Endodermal cell (in vitro differentiated cells): ENCODE measurements around the gene TAGLN3. TPM values are rescaled to one million over a fixed set of nuclear protein-coding genes. Genes with fewer than 3 reads are reported as not detected.

Experiments
- DNase-seq: peaks from one replicate; pipeline ENCODE4 v3.0.0-alpha.2; 2017
- H3K27ac ChIP-seq: 2 replicates; pipeline ENCODE4 v1.5.1; 2013; ENCODE audit warnings: mild to moderate bottlenecking, low read depth, low read length, moderate library complexity
- H3K27me3 ChIP-seq: 2 replicates; pipeline ENCODE4 v1.6.1; 2013; ENCODE audit warnings: mild to moderate bottlenecking, low read length, moderate library complexity; ENCODE audit not compliant: insufficient read depth, control insufficient read depth, poor library complexity, severe bottlenecking
- H3K36me3 ChIP-seq: 2 replicates; pipeline ENCODE4 v1.7.0; 2013; ENCODE audit warnings: mild to moderate bottlenecking, low read length, moderate library complexity; ENCODE audit not compliant: control insufficient read depth, insufficient read depth
- H3K4me1 ChIP-seq: one replicate; pipeline ENCODE4 v1.7.0; 2013; ENCODE audit warnings: low read length; ENCODE audit not compliant: control insufficient read depth, insufficient read depth
- H3K4me3 ChIP-seq: 2 replicates; pipeline ENCODE4 v1.5.1; 2013; ENCODE audit warnings: mild to moderate bottlenecking, low read length, moderate library complexity
- H3K9ac ChIP-seq: 2 replicates; pipeline ENCODE4 v1.6.1; 2013; ENCODE audit warnings: mild to moderate bottlenecking, low read length, moderate library complexity; ENCODE audit not compliant: poor library complexity, severe bottlenecking; ENCODE audit errors: extremely low read depth
- H3K9me3 ChIP-seq: 2 replicates; pipeline ENCODE4 v1.6.1; 2013; ENCODE audit warnings: mild to moderate bottlenecking, low read length, moderate library complexity; ENCODE audit not compliant: control insufficient read depth
- H3K27ac Mint-ChIP-seq: 2 replicates; pipeline ENCODE4 v1.8.0; 2020; ENCODE audit warnings: mixed read lengths
- H3K27me3 Mint-ChIP-seq: 2 replicates; pipeline ENCODE4 v1.8.0; 2021; ENCODE audit warnings: mild to moderate bottlenecking, mixed read lengths; ENCODE audit not compliant: insufficient read depth
- H3K36me3 Mint-ChIP-seq: 2 replicates; pipeline ENCODE4 v1.8.0; 2020; ENCODE audit warnings: low read depth, mixed read lengths
- H3K4me1 Mint-ChIP-seq: 2 replicates; pipeline ENCODE4 v1.8.0; 2020; ENCODE audit warnings: mixed read lengths
- H3K4me3 Mint-ChIP-seq: 2 replicates; pipeline ENCODE4 v1.8.0; 2020; ENCODE audit warnings: mild to moderate bottlenecking, moderate library complexity, mixed read lengths
- H3K9me3 Mint-ChIP-seq: 2 replicates; pipeline ENCODE4 v1.8.0; 2020; ENCODE audit warnings: mild to moderate bottlenecking, mixed read lengths
- CTCF ChIP-seq: fragments of 200-600 bp; sonication (generic); conservative IDR thresholded peaks from 2 replicates; pipeline ENCODE4 v1.5.0; 2021; ENCODE audit warnings: antibody characterized with exemption, mild to moderate bottlenecking
- WGBS, 2 experiments: methylation state at CpG; one replicate each; pipeline versions ENCODE4 v1.1.5 to v1.1.7; 2013; ENCODE audit warnings: missing lambda C conversion rate in 2 of 2, mixed read lengths in 1 of 2; ENCODE audit not compliant: insufficient coverage in 1 of 2, insufficient read length in 1 of 2; 5-methylcytosine and 5-hydroxymethylcytosine counted together
- total RNA-seq, 2 donors: library from RNA; stranded (reverse); fragmentation: NEBNext Ultra II Directional in 1 of 2; extraction: Animal tissue kit (Norgen Biotek cat#: 25700) in 1 of 2; gene quantifications; 2 replicates in 1 of 2; 3 replicates in 1 of 2; pipeline ENCODE4 v1.2.1, GENCODE V29; 2021

The TAGLN3 gene
- total RNA-seq, 2 donors from 2014 or later, result 1.4 to 3.7 TPM

- Mint-ChIP-seq H3K27me3 (no peaks in the 10 kb centered on the region), H3K36me3 (peaks cover 19% of the 10 kb centered on the region), H3K4me3 (no peak overlapping the region), H3K27ac (no peak overlapping the region), H3K4me1 (peaks cover 2% of the 10 kb centered on the region), H3K9me3 (no peaks in the 10 kb centered on the region)
- Histone ChIP-seq H3K9ac (no peak overlapping the region), H3K36me3 (peaks cover 31% of the 10 kb centered on the region), H3K4me3 (no peak overlapping the region), H3K27ac (no peak overlapping the region), H3K9me3 (no peaks in the 10 kb centered on the region), H3K27me3 (no peaks in the 10 kb centered on the region), H3K4me1 (no peaks in the 10 kb centered on the region)
- no peak for TF ChIP-seq CTCF
- 86 to 100% methylated on average over 1 to 2 of the region's 2 CpGs for WGBS, 2 experiments
- DNase-seq, result no peak
Observed at GRCh38 chr3:111975131-111975530, 23.6 kb upstream of the TAGLN3 start.

GRCh38 chr3:111976254-111976653 lies 22.5 kb upstream of the TAGLN3 start:
- no peak for TF ChIP-seq CTCF
- H3K4me3 Mint-ChIP-seq, result no peak overlapping the region
- no peak for DNase-seq
- H3K27me3 ChIP-seq, result no peaks in the 10 kb centered on the region
- peaks cover 4% of the 10 kb centered on the region for H3K4me1 Mint-ChIP-seq
- no peaks in the 10 kb centered on the region for H3K9me3 Mint-ChIP-seq
- no peaks in the 10 kb centered on the region for H3K4me1 ChIP-seq
- H3K36me3 ChIP-seq, result peaks cover 25% of the 10 kb centered on the region
- H3K9me3 ChIP-seq, result no peaks in the 10 kb centered on the region
- H3K27ac ChIP-seq, result no peak overlapping the region
- peaks cover 15% of the 10 kb centered on the region for H3K36me3 Mint-ChIP-seq
- no peaks in the 10 kb centered on the region for H3K27me3 Mint-ChIP-seq
- H3K4me3 ChIP-seq, result no peak overlapping the region
- WGBS, 2 experiments, result 85 to 100% methylated on average over 1 to 2 of the region's 2 CpGs
- H3K27ac Mint-ChIP-seq, result no peak overlapping the region
- no peak overlapping the region for H3K9ac ChIP-seq

- Mint-ChIP-seq H3K4me1 (peaks cover 4% of the 10 kb centered on the region), H3K27me3 (no peaks in the 10 kb centered on the region), H3K4me3 (peak within 1 kb of the TSS; percentile 90), H3K27ac (peak within 1 kb of the TSS; percentile 84), H3K9me3 (no peaks in the 10 kb centered on the region), H3K36me3 (peaks cover 10% of the 10 kb centered on the region)
- H3K27ac ChIP-seq, result peak within 1 kb of the TSS; percentile 86
- DNase-seq, result peak; percentile 97
- peak within 1 kb of the TSS; percentile 74 for H3K9ac ChIP-seq
- no peaks in the 10 kb centered on the region for H3K4me1 ChIP-seq
- no peaks in the 10 kb centered on the region for H3K27me3 ChIP-seq
- no peaks in the 10 kb centered on the region for H3K9me3 ChIP-seq
- H3K4me3 ChIP-seq, result peak within 1 kb of the TSS; percentile 96
- WGBS, 2 experiments, result 4 to 8% methylated on average over 39 to 61 of the region's 61 CpGs
- no peak for TF ChIP-seq CTCF
- H3K36me3 ChIP-seq, result peaks cover 25% of the 10 kb centered on the region
Observed at GRCh38 chr3:111978583-111979433, 19.9 kb upstream of the TAGLN3 start, which contains the start of gene ABHD10. Gene ABHD10 (plus strand): TSS chr3:111979026. CDS start chr3:111979062, 36 bp downstream.
